IPS-18a (cell line): ENCODE results near the gene NPDC1.

Experiments used
- H3K27ac ChIP-seq: one replicate; pipeline ENCODE4 v1.5.1; 2013; ENCODE audit warnings: low read length
- H3K27me3 ChIP-seq: one replicate; pipeline ENCODE4 v1.6.1; 2013; ENCODE audit warnings: mild to moderate bottlenecking, low read length; ENCODE audit not compliant: control insufficient read depth, insufficient read depth
- H3K36me3 ChIP-seq: one replicate; pipeline ENCODE4 v1.6.1; 2013; ENCODE audit warnings: low read depth, low read length; ENCODE audit not compliant: control insufficient read depth
- H3K4me1 ChIP-seq: one replicate; pipeline ENCODE4 v1.6.1; 2013; ENCODE audit warnings: low read depth, low read length; ENCODE audit not compliant: control insufficient read depth
- H3K4me3 ChIP-seq: one replicate; pipeline ENCODE4 v1.5.1; 2013; ENCODE audit warnings: low read length
- H3K9ac ChIP-seq: one replicate; pipeline ENCODE4 v1.6.1; 2013; ENCODE audit warnings: mild to moderate bottlenecking, low read length, moderate library complexity
- H3K9me3 ChIP-seq: one replicate; pipeline ENCODE4 v1.6.1; 2013; ENCODE audit warnings: low read depth, low read length; ENCODE audit not compliant: control insufficient read depth

NPDC1 gene

GRCh38 chr9:136996361-136997292 lies 49.4 kb downstream of the NPDC1 start, which contains the start of gene CLIC3:
Gene CLIC3, minus strand, starts transcription at chr9:136996568. Its CDS starts 25 bp downstream, at chr9:136996543.
- no peaks in the 10 kb centered on the region for H3K27me3 ChIP-seq
- H3K9me3 ChIP-seq = no peaks in the 10 kb centered on the region
- peaks cover 8% of the 10 kb centered on the region for H3K4me1 ChIP-seq
- H3K9ac ChIP-seq = no peak within 1 kb of the TSS
- no peak within 1 kb of the TSS for H3K27ac ChIP-seq
- H3K36me3 ChIP-seq = peaks cover 3% of the 10 kb centered on the region
- H3K4me3 ChIP-seq = peak within 1 kb of the TSS; percentile 30

GRCh38 chr9:136995772-136996311 lies 50.1 kb downstream of the NPDC1 start:
- H3K27ac ChIP-seq = no peak overlapping the region
- no peak overlapping the region for H3K9ac ChIP-seq
- H3K4me3 ChIP-seq = no peak overlapping the region
- peaks cover 3% of the 10 kb centered on the region for H3K36me3 ChIP-seq
- H3K27me3 ChIP-seq = peaks cover 7% of the 10 kb centered on the region
- peaks cover 8% of the 10 kb centered on the region for H3K4me1 ChIP-seq
- H3K9me3 ChIP-seq = no peaks in the 10 kb centered on the region

GRCh38 chr9:136995362-136995761 lies 50.6 kb downstream of the NPDC1 start:
- Histone ChIP-seq H3K4me1 (peaks cover 8% of the 10 kb centered on the region), H3K4me3 (no peak overlapping the region), H3K27ac (no peak overlapping the region), H3K36me3 (peaks cover 3% of the 10 kb centered on the region), H3K9me3 (no peaks in the 10 kb centered on the region), H3K27me3 (peaks cover 9% of the 10 kb centered on the region), H3K9ac (no peak overlapping the region)

GRCh38 chr9:136994888-136995230 lies 51.1 kb downstream of the NPDC1 start:
- no peak overlapping the region for H3K9ac ChIP-seq
- peaks cover 8% of the 10 kb centered on the region for H3K4me1 ChIP-seq
- peaks cover 3% of the 10 kb centered on the region for H3K36me3 ChIP-seq
- H3K4me3 ChIP-seq = no peak overlapping the region
- H3K27me3 ChIP-seq = peaks cover 9% of the 10 kb centered on the region
- H3K27ac ChIP-seq = no peak overlapping the region
- H3K9me3 ChIP-seq = no peaks in the 10 kb centered on the region

- Histone ChIP-seq H3K36me3 (peaks cover 3% of the 10 kb centered on the region), H3K4me1 (peaks cover 8% of the 10 kb centered on the region), H3K4me3 (no peak overlapping the region), H3K27me3 (peaks cover 9% of the 10 kb centered on the region), H3K9ac (no peak overlapping the region), H3K27ac (no peak overlapping the region), H3K9me3 (no peaks in the 10 kb centered on the region)
Measured at GRCh38 chr9:136994180-136994887, 51.6 kb downstream of the NPDC1 start.

GRCh38 chr9:136992819-136993369 lies 53.1 kb downstream of the NPDC1 start:
- Histone ChIP-seq H3K9ac (peak overlapping the region; percentile 68), H3K9me3 (no peaks in the 10 kb centered on the region), H3K4me1 (peaks cover 8% of the 10 kb centered on the region), H3K4me3 (peak overlapping the region; percentile 79), H3K27ac (no peak overlapping the region), H3K36me3 (peaks cover 3% of the 10 kb centered on the region), H3K27me3 (peaks cover 9% of the 10 kb centered on the region)

- Histone ChIP-seq H3K27me3 (peaks cover 9% of the 10 kb centered on the region), H3K4me1 (peaks cover 6% of the 10 kb centered on the region), H3K9me3 (no peaks in the 10 kb centered on the region), H3K27ac (no peak within 1 kb of the TSS), H3K9ac (peak within 1 kb of the TSS; percentile 68), H3K4me3 (peak within 1 kb of the TSS; percentile 79), H3K36me3 (peaks cover 3% of the 10 kb centered on the region)
Measured at GRCh38 chr9:136991993-136992818, 53.8 kb downstream of the NPDC1 start, which contains the start of gene PAXX. Gene PAXX, plus strand, starts transcription at chr9:136992422. Its CDS starts 22 bp downstream, at chr9:136992444.

GRCh38 chr9:136990242-136990911 lies 55.6 kb downstream of the NPDC1 start:
- Histone ChIP-seq H3K4me3 (no peak overlapping the region), H3K36me3 (peaks cover 3% of the 10 kb centered on the region), H3K9ac (no peak overlapping the region), H3K4me1 (no peaks in the 10 kb centered on the region), H3K9me3 (no peaks in the 10 kb centered on the region), H3K27me3 (peaks cover 20% of the 10 kb centered on the region), H3K27ac (no peak overlapping the region)
